HCT116 (cell line): ENCODE measurements around the gene ATG4B. TPM values are rescaled to one million over a fixed set of nuclear protein-coding genes. Genes with fewer than 3 reads are reported as not detected.

Experiments used
- ATAC-seq: fragments of 200-7000 bp; cut with Tn5 transposase; 2 replicates; pipeline ENCODE4 v1.9.1; 2020; ENCODE audit warnings: mild to moderate bottlenecking, moderate library complexity
- BruUV-seq: library from RNA; stranded (reverse); fragments of 400-500 nt; replicated peaks from 2 replicates; lab custom pipeline; 2021; lab: Mats Ljungman, UMichigan
- CTCF ChIA-PET: fragments of 300-600 bp; sonication (Branson Sonifier 250); formaldehyde crosslinking; loops from one replicate; lab custom pipeline; 2021; ENCODE audit warnings: antibody characterized with exemption; lab: Charles Lee
- POLR2A ChIA-PET: fragments of 300-600, 350-600 bp; sonication (Branson Sonifier 250); formaldehyde crosslinking; loops from one replicate; lab custom pipeline; 2021; ENCODE audit warnings: antibody characterized with exemption; lab: Charles Lee
- RAD21 ChIA-PET, 2 experiments: fragments of 300-600 bp; sonication (Branson Sonifier 250); formaldehyde crosslinking; loops; one replicate each; lab custom pipeline; 2023; ENCODE audit warnings: low total read pairs in 2 of 2; ENCODE audit not compliant: uncharacterized antibody in 2 of 2, unreplicated experiment in 2 of 2, low non-redundant PET in 1 of 2; lab: Charles Lee
- DNase-seq: peaks from one replicate; pipeline ENCODE4 v3.0.0-alpha.2; 2010; ENCODE audit warnings: low read depth, low spot score
- H2AFZ ChIP-seq: fragments of 200-600 bp; shearing (Covaris generic), sonication (generic); 2 replicates; pipeline ENCODE4 v1.6.1; 2017; ENCODE audit warnings: low read depth, mixed run types, mixed read lengths, antibody characterized with exemption, low read length; ENCODE audit not compliant: poor library complexity, severe bottlenecking
- H3K27ac ChIP-seq: 2 replicates; pipeline ENCODE4 v1.5.1; 2012; ENCODE audit warnings: low read depth, low read length
- H3K27me3 ChIP-seq: fragments of 200-600 bp; sonication (generic); 2 replicates; pipeline ENCODE4 v1.6.1; 2016; ENCODE audit warnings: mixed run types, low read length, mixed read lengths; ENCODE audit not compliant: insufficient read depth
- H3K36me3 ChIP-seq, 2 experiments: fragments of 200-500 bp in 1 of 2; fragments of 200-600 bp in 1 of 2; sonication (Bioruptor generic) in 1 of 2; sonication (generic) in 1 of 2; 2 replicates each; pipeline versions ENCODE4 v1.5.1 to v1.6.1; 2014 to 2016; ENCODE audit warnings: low read length in 2 of 2, inconsistent platforms in 1 of 2, mixed read lengths in 1 of 2, mixed run types in 1 of 2; ENCODE audit not compliant: insufficient read depth in 2 of 2, control insufficient read depth in 1 of 2
- H3K4me1 ChIP-seq, 2 experiments: fragments of 200-600 bp in 1 of 2; sonication (generic) in 1 of 2; 2 replicates each; pipeline versions ENCODE4 v1.5.1 to v1.6.1; 2012 to 2017; ENCODE audit warnings: low read length in 2 of 2, inconsistent platforms in 1 of 2, mild to moderate bottlenecking in 1 of 2, mixed read lengths in 1 of 2, mixed run types in 1 of 2, moderate library complexity in 1 of 2; ENCODE audit not compliant: insufficient read depth in 2 of 2, control insufficient read depth in 1 of 2
- H3K4me2 ChIP-seq: fragments of 200-600 bp; sonication (generic); 2 replicates; pipeline ENCODE4 v1.6.1; 2017; ENCODE audit warnings: mixed run types, low read length, mixed read lengths
- H3K4me3 ChIP-seq, 2 experiments: fragments of 200-600 bp in 1 of 2; sonication (generic) in 1 of 2; replicated peaks in 1 of 2; 2 replicates each; pipeline ENCODE4 v1.5.1; 2011 to 2016; ENCODE audit warnings: low read length in 2 of 2, control low read depth in 1 of 2, low read depth in 1 of 2, mild to moderate bottlenecking in 1 of 2, mixed read lengths in 1 of 2, mixed run types in 1 of 2
- H3K79me2 ChIP-seq: fragments of 200-600 bp; sonication (generic); 2 replicates; pipeline ENCODE4 v1.6.1; 2017; ENCODE audit warnings: mild to moderate bottlenecking, mixed run types, low read length, moderate library complexity, mixed read lengths; ENCODE audit not compliant: insufficient read depth
- H3K9ac ChIP-seq: fragments of 200-600 bp; sonication (generic); 2 replicates; pipeline ENCODE4 v1.6.1; 2016; ENCODE audit warnings: low read length, mixed read lengths
- H3K9me2 ChIP-seq: fragments of 200-600 bp; sonication (generic), shearing (Covaris generic); 2 replicates; pipeline ENCODE4 v1.6.1; 2017; ENCODE audit warnings: mixed run types, mild to moderate bottlenecking, moderate library complexity; ENCODE audit not compliant: insufficient read depth
- H3K9me3 ChIP-seq, 2 experiments: fragments of 200-500 bp in 1 of 2; fragments of 200-600 bp in 1 of 2; sonication (Bioruptor generic) in 1 of 2; sonication (generic) in 1 of 2; 2 replicates each; pipeline ENCODE4 v1.6.1; 2014 to 2017; ENCODE audit warnings: low read length in 2 of 2, mixed read lengths in 2 of 2, inconsistent platforms in 1 of 2, low read depth in 1 of 2, mild to moderate bottlenecking in 1 of 2, mixed run types in 1 of 2, moderate library complexity in 1 of 2; ENCODE audit not compliant: control insufficient read depth in 1 of 2, insufficient read depth in 1 of 2
- H4K20me1 ChIP-seq: fragments of 200-600 bp; sonication (generic), shearing (Covaris generic); 2 replicates; pipeline ENCODE4 v1.6.1; 2017; ENCODE audit warnings: mixed run types, mild to moderate bottlenecking, moderate library complexity; ENCODE audit not compliant: insufficient read depth
- CBX3 ChIP-seq: IDR thresholded peaks from 2 replicates; pipeline ENCODE4 v1.6.1; 2012; ENCODE audit warnings: low read depth
- CEBPB ChIP-seq: IDR thresholded peaks from 2 replicates; pipeline ENCODE4 v1.6.1; 2012; ENCODE audit warnings: low read depth
- EGR1 ChIP-seq: IDR thresholded peaks from 2 replicates; pipeline ENCODE4 v1.6.1; 2012; ENCODE audit warnings: low read depth
- ELF1 ChIP-seq: IDR thresholded peaks from 2 replicates; pipeline ENCODE4 v1.6.1; 2012; ENCODE audit warnings: low read depth, borderline replicate concordance
- EZH2phosphoT487 ChIP-seq: fragments of 200-600 bp; IDR thresholded peaks from 2 replicates; pipeline ENCODE4 v1.6.1; 2018; ENCODE audit warnings: antibody characterized with exemption, borderline replicate concordance
- FOSL1 ChIP-seq: IDR thresholded peaks from 2 replicates; pipeline ENCODE4 v1.6.1; 2012; ENCODE audit warnings: low read depth
- POLR2A ChIP-seq: IDR thresholded peaks from 2 replicates; pipeline ENCODE4 v1.7.0; 2011; ENCODE audit warnings: borderline replicate concordance; ENCODE audit not compliant: insufficient read depth, insufficient read length; ENCODE audit errors: extremely low read depth
- POLR2AphosphoS5 ChIP-seq: IDR thresholded peaks from 2 replicates; pipeline ENCODE4 v1.6.1; 2011; ENCODE audit warnings: mild to moderate bottlenecking, low read depth, low read length, moderate library complexity
- RAD21 ChIP-seq: IDR thresholded peaks from 2 replicates; pipeline ENCODE4 v1.6.1; 2012; ENCODE audit warnings: low read depth, mild to moderate bottlenecking
- SIN3A ChIP-seq: IDR thresholded peaks from 2 replicates; pipeline ENCODE4 v1.6.1; 2012; ENCODE audit warnings: low read depth
- SP1 ChIP-seq: IDR thresholded peaks from 2 replicates; pipeline ENCODE4 v1.6.1; 2012; ENCODE audit warnings: low read depth
- SRF ChIP-seq: IDR thresholded peaks from 2 replicates; pipeline ENCODE4 v1.6.1; 2012; ENCODE audit warnings: low read depth
- TCF7L2 ChIP-seq: IDR thresholded peaks from 2 replicates; pipeline ENCODE4 v1.7.0; 2011; ENCODE audit warnings: borderline replicate concordance, inconsistent platforms; ENCODE audit not compliant: insufficient read depth, insufficient read length; ENCODE audit errors: extremely low read depth
- YY1 ChIP-seq: IDR thresholded peaks from 2 replicates; pipeline ENCODE4 v1.6.1; 2011; ENCODE audit warnings: low read length, low read depth, moderate library complexity, mild to moderate bottlenecking; ENCODE audit not compliant: insufficient replicate concordance; ENCODE audit errors: extremely low read depth
- ZFX ChIP-seq: fragments of 450-650 bp; IDR thresholded peaks from 2 replicates; pipeline ENCODE4 v1.6.1; 2017
- ZNF274 ChIP-seq: fragments of 200-500 bp; sonication (Bioruptor generic); IDR thresholded peaks from 2 replicates; pipeline ENCODE4 v1.6.1; 2014; ENCODE audit warnings: mild to moderate bottlenecking, low read depth, low read length, inconsistent platforms
- intact Hi-C: fragments of 100-400 bp; cut with micrococcal nuclease; formaldehyde crosslinking; loops from 2 replicates; pipeline ENCODE4 v1.10.0; 2022
- total RNA-seq: library from RNA; stranded (reverse); gene quantifications from one replicate; pipeline ENCODE4 v1.2.1, GENCODE V29; 2021; ENCODE audit not compliant: unreplicated experiment
- TF ChIP-seq, protein P1 (sequence below): IDR thresholded peaks from 2 replicates; pipeline ENCODE4 v1.6.1; 2012
- TF ChIP-seq, protein P2 (sequence below): IDR thresholded peaks from 2 replicates; pipeline ENCODE4 v1.6.1; 2012; ENCODE audit warnings: low read depth
- TF ChIP-seq, protein P3 (sequence below), 3 experiments: fragments of 200-600 bp in 1 of 3; sonication (generic) in 1 of 3; IDR thresholded peaks in 2 of 3; conservative IDR thresholded peaks in 1 of 3; 2 replicates each; pipeline ENCODE4 v1.5.1; 2012 to 2017; ENCODE audit warnings: low read depth in 2 of 3, low read length in 2 of 3, antibody characterized with exemption in 1 of 3, borderline replicate concordance in 1 of 3, control low read depth in 1 of 3, mild to moderate bottlenecking in 1 of 3, mixed read lengths in 1 of 3, mixed run types in 1 of 3, moderate library complexity in 1 of 3; ENCODE audit not compliant: insufficient read depth in 1 of 3

ATG4B gene
- total RNA-seq, 1 experiment from 2014 or later = 87.4 TPM

DNA sequence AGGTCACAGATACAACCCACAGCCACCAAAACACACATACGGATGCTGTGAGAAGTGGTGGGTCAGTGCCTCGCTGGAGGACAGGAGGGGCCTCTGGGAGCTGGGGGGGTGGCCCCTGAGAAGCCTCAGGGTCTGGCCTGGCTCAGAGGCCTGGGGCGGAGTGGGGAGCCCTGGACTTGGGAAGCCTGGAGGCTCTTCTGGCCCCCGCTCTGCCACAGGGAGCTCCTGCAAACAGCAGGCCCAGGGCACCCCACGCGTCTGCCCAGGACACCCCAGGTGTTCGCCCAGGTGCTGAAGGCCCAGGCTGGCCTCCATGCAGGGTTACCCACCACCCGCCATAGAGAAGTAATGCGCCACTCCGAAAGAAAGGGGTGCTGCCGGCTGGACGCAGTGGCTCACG, 26.4 kb upstream of the ATG4B start:
- H3K9ac ChIP-seq = no peak overlapping the region
- no peaks in the 10 kb centered on the region for H3K27me3 ChIP-seq
- peaks cover 0 to 3% of the 10 kb centered on the region in 2 experiments; a peak in 1 of 4 replicates for H3K4me1 ChIP-seq
- H3K79me2 ChIP-seq = peaks cover 70% of the 10 kb centered on the region
- TF ChIP-seq, protein P1, sequence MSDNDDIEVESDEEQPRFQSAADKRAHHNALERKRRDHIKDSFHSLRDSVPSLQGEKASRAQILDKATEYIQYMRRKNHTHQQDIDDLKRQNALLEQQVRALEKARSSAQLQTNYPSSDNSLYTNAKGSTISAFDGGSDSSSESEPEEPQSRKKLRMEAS = no peak
- TF ChIP-seq ZNF274 (no peak), SP1 (no peak), FOSL1 (no peak), EZH2phosphoT487 (no peak), EGR1 (no peak), SIN3A (no peak), TCF7L2 (no peak), ZFX (no peak), SRF (no peak), ELF1 (no peak), POLR2A (no peak), POLR2AphosphoS5 (no peak), YY1 (no peak), RAD21 (no peak), CBX3 (no peak), CEBPB (no peak)
- TF ChIP-seq, protein P2, sequence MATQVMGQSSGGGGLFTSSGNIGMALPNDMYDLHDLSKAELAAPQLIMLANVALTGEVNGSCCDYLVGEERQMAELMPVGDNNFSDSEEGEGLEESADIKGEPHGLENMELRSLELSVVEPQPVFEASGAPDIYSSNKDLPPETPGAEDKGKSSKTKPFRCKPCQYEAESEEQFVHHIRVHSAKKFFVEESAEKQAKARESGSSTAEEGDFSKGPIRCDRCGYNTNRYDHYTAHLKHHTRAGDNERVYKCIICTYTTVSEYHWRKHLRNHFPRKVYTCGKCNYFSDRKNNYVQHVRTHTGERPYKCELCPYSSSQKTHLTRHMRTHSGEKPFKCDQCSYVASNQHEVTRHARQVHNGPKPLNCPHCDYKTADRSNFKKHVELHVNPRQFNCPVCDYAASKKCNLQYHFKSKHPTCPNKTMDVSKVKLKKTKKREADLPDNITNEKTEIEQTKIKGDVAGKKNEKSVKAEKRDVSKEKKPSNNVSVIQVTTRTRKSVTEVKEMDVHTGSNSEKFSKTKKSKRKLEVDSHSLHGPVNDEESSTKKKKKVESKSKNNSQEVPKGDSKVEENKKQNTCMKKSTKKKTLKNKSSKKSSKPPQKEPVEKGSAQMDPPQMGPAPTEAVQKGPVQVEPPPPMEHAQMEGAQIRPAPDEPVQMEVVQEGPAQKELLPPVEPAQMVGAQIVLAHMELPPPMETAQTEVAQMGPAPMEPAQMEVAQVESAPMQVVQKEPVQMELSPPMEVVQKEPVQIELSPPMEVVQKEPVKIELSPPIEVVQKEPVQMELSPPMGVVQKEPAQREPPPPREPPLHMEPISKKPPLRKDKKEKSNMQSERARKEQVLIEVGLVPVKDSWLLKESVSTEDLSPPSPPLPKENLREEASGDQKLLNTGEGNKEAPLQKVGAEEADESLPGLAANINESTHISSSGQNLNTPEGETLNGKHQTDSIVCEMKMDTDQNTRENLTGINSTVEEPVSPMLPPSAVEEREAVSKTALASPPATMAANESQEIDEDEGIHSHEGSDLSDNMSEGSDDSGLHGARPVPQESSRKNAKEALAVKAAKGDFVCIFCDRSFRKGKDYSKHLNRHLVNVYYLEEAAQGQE = no peak
- TF ChIP-seq, protein P3, sequence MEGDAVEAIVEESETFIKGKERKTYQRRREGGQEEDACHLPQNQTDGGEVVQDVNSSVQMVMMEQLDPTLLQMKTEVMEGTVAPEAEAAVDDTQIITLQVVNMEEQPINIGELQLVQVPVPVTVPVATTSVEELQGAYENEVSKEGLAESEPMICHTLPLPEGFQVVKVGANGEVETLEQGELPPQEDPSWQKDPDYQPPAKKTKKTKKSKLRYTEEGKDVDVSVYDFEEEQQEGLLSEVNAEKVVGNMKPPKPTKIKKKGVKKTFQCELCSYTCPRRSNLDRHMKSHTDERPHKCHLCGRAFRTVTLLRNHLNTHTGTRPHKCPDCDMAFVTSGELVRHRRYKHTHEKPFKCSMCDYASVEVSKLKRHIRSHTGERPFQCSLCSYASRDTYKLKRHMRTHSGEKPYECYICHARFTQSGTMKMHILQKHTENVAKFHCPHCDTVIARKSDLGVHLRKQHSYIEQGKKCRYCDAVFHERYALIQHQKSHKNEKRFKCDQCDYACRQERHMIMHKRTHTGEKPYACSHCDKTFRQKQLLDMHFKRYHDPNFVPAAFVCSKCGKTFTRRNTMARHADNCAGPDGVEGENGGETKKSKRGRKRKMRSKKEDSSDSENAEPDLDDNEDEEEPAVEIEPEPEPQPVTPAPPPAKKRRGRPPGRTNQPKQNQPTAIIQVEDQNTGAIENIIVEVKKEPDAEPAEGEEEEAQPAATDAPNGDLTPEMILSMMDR (IDR thresholded peaks at IDR 0.05 in 2 of 3, conservative IDR thresholded peaks at IDR 0.05 in 1 of 3; ENCODE audit: borderline replicate concordance in 1 of 3, insufficient read depth in 1 of 3, low read depth in 2 of 3, low read length in 2 of 3) = no peak
- H3K4me2 ChIP-seq = no peak overlapping the region
- H2AFZ ChIP-seq = no peak overlapping the region
- H3K9me3 ChIP-seq = no peaks in the 10 kb centered on the region
- H4K20me1 ChIP-seq = no peaks in the 10 kb centered on the region
- H3K4me3 ChIP-seq = no peak overlapping the region
- POLR2A ChIA-PET = no interaction called here
- no peak for ATAC-seq
- no peak overlapping the region for H3K27ac ChIP-seq
- no peak for DNase-seq
- peaks cover 0 to 7% of the 10 kb centered on the region in 2 experiments; a peak in 1 of 4 replicates for H3K36me3 ChIP-seq
- no TSS peak for BruUV-seq
- intact Hi-C loops = no loop called here
- CTCF ChIA-PET = no interaction called here
- RAD21 ChIA-PET = no interaction called here
- H3K9me2 ChIP-seq = no peaks in the 10 kb centered on the region
